ENCODE results near the gene ITGB3. TPM values are rescaled to one million over a fixed set of nuclear protein-coding genes. Genes with fewer than 3 reads are reported as not detected.

The ITGB3 gene
- total and polyA plus RNA-seq, 10 of the 15 experiments (the other 5 are each of a cell fraction or from before 2014, with no cell fraction given) = 0.69 to 22.8 (median 13.6) TPM

DNA sequence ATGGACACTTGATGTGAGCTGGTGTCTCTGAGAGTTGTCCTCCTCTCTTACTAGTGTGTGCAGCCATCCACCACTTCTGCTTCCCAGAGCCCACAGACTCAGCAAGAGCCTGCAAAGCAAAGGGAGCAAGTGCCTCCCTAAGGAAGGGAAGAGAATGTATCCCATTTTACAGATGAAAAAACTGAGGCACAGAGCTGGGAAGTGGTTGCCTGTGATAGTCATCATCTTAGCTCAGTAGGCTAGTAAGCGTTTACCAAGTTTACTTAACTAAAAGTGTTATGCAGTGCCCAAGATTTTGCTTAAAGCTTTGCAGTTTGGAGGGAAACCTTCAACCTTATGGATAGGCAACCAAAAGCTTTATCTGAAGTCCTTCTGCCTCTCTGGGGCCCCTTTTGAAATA lies 47.1 kb downstream of the ITGB3 start (continued):
- no peak for TF ChIP-seq RELB (IDR thresholded peaks at IDR 0.05; ENCODE audit: low read depth)
- TF ChIP-seq SUZ12 (IDR thresholded peaks at IDR 0.05; ENCODE audit: unreplicated experiment) = no peak
- no peak for TF ChIP-seq NR2C1 (IDR thresholded peaks at IDR 0.05)
- TF ChIP-seq NR2F1 (conservative IDR thresholded peaks at IDR 0.05) = no peak
- TF ChIP-seq ZBED1 (IDR thresholded peaks at IDR 0.05; ENCODE audit: borderline replicate concordance) = no peak
- TF ChIP-seq NFIC (IDR thresholded peaks at IDR 0.05; ENCODE audit: low read depth, low read length) = no peak
- TF ChIP-seq TCF7 (IDR thresholded peaks at IDR 0.05; ENCODE audit: borderline replicate concordance) = no peak
- TF ChIP-seq BHLHE40 (IDR thresholded peaks at IDR 0.05; ENCODE audit: borderline replicate concordance in 1 of 2, low read depth in 2 of 2, low read length in 1 of 2) = no peak

DNA sequence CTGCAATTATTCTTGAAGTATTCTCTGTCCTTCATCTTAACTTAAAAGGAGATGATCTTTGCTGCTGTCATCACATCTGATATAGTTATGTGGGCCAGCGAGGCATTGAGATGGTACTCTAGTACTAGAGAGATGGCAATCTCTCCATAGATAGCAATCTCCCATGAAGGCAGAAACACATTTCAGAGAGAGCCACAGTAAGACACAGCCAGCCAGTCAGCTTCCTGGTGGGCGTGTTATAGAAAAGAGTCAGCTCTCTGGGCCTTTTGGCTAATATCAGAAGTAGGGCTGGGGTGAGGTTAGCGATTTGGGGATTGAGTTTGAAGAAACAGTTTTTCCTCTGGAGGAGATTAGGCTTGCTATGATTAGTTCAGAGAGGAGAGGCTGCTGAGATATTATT lies 47.5 kb downstream of the ITGB3 start:
- Histone ChIP-seq H3K4me2 (ENCODE audit: control insufficient read depth, insufficient read depth) (no peak overlapping the region), H2AFZ (ENCODE audit: control insufficient read depth, low read depth, low read length) (no peak overlapping the region), H3K4me1 (ENCODE audit: control insufficient read depth, insufficient read depth, low read length) (no peaks in the 10 kb centered on the region), H3K79me2 (ENCODE audit: control insufficient read depth, insufficient read depth, low read length) (no peaks in the 10 kb centered on the region), H3K27ac (ENCODE audit: control insufficient read depth, insufficient read depth) (no peak overlapping the region), H3K9ac (ENCODE audit: control insufficient read depth, insufficient read depth, low read length) (no peak overlapping the region), H3K36me3 (ENCODE audit: control insufficient read depth in 2 of 2, insufficient read depth in 2 of 2, low read length in 1 of 2) (no peaks in the 10 kb centered on the region), H3K4me3 (no peak overlapping the region), H4K20me1 (ENCODE audit: control insufficient read depth, insufficient read depth) (no peaks in the 10 kb centered on the region), H3K9me3 (replicated peaks; ENCODE audit: control insufficient read depth, insufficient read depth, low read length) (no peaks in the 10 kb centered on the region), H3K27me3 (replicated peaks in 1 of 2; ENCODE audit: control insufficient read depth in 2 of 2, insufficient read depth in 2 of 2, low read length in 1 of 2) (no peaks in the 10 kb centered on the region)
- no peak for FAIRE-seq
- no TSS peak for BruUV-seq (replicated peaks)
- DNase-seq (ENCODE audit: low read depth, low spot score) = no peak
- SMC1A ChIA-PET (ENCODE audit: uncharacterized antibody, unreplicated experiment) = interaction anchor here (0.8 to 3.7 kb wide), 8 partner anchors 11 to 101 kb away, joined by 3 to 17 read pairs (median 4); no protein-coding TSS in a partner anchor
- CTCF ChIA-PET = interaction anchor here (0.7 to 3.8 kb wide), 5 partner anchors 9 to 71 kb away, joined by 3 to 18 read pairs (median 5); no protein-coding TSS in a partner anchor
- intact Hi-C loops (cut with micrococcal nuclease; ENCODE audit: unreplicated experiment) (no loop called here), in situ Hi-C loops (cut with MboI) (no loop called here)
- RAD21 ChIA-PET (ENCODE audit: unreplicated experiment) = interaction anchor here (1.1 to 1.2 kb wide), 3 partner anchors 15 to 72 kb away, joined by 3 to 4 read pairs (median 3); no protein-coding TSS in a partner anchor
- TF ChIP-seq JUNB (IDR thresholded peaks at IDR 0.05) (peak; percentile 13; the same call in 1 of the 2 replicates), NR2C1 (IDR thresholded peaks at IDR 0.05) (no peak)
- 27% methylated on average over 3 of the region's 3 CpGs for WGBS (ENCODE audit: insufficient coverage, insufficient replicate concordance, low lambda C conversion rate, missing lambda C conversion rate)
- POLR2A ChIA-PET = interaction anchor here (1.4 kb wide), 1 partner anchor 13 kb away, joined by 16 read pairs; no protein-coding TSS in a partner anchor
- ATAC-seq = peak; percentile 77
